Measurements from ENCODE around the gene OR10G2. TPM values are rescaled to one million over a fixed set of nuclear protein-coding genes. Genes with fewer than 3 reads are reported as not detected.

Gene OR10G2, protein sequence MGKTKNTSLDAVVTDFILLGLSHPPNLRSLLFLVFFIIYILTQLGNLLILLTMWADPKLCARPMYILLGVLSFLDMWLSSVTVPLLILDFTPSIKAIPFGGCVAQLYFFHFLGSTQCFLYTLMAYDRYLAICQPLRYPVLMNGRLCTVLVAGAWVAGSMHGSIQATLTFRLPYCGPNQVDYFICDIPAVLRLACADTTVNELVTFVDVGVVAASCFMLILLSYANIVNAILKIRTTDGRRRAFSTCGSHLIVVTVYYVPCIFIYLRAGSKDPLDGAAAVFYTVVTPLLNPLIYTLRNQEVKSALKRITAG
- not detected for total RNA-seq
- long read RNA-seq, result 0 reads

DNA sequence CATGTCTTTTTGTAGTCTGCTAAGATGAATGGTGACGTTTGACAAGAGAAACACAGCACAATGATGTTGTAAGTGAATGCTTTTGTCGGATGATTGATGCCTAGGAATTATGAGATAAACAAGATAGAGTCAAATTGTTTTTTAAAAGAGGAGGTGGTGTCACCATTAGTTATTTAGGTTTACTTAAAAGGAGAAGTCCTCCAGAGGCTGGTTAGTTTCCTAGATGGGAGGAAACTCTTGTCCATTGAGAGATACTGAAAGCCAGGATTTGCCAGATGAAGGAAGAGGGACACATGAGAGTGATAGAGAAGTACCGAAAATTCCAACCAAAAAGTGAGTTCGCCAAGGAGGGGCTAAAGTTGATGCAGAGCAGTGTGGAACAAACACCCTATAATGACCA, at the start of gene OR10G2:
TSS of gene OR10G2 (minus strand) at position 101 of the 400 bp plus-strand sequence. CDS start at position 3, 98 bp downstream.
- DNase-seq (no peak), ATAC-seq (no peak)
- Histone ChIP-seq H3K27ac (no peak within 1 kb of the TSS), H3K9me3 (no peaks in the 10 kb centered on the region), H3K4me3 (no peak within 1 kb of the TSS), H3K36me3 (no peaks in the 10 kb centered on the region), H3K27me3 (no peaks in the 10 kb centered on the region), H3K4me1 (no peaks in the 10 kb centered on the region)
- TF ChIP-seq, protein P1, sequence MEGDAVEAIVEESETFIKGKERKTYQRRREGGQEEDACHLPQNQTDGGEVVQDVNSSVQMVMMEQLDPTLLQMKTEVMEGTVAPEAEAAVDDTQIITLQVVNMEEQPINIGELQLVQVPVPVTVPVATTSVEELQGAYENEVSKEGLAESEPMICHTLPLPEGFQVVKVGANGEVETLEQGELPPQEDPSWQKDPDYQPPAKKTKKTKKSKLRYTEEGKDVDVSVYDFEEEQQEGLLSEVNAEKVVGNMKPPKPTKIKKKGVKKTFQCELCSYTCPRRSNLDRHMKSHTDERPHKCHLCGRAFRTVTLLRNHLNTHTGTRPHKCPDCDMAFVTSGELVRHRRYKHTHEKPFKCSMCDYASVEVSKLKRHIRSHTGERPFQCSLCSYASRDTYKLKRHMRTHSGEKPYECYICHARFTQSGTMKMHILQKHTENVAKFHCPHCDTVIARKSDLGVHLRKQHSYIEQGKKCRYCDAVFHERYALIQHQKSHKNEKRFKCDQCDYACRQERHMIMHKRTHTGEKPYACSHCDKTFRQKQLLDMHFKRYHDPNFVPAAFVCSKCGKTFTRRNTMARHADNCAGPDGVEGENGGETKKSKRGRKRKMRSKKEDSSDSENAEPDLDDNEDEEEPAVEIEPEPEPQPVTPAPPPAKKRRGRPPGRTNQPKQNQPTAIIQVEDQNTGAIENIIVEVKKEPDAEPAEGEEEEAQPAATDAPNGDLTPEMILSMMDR (IDR thresholded peaks at IDR 0.05), result no peak
- intact Hi-C loops (cut with DNase I), result no loop called here

DNA sequence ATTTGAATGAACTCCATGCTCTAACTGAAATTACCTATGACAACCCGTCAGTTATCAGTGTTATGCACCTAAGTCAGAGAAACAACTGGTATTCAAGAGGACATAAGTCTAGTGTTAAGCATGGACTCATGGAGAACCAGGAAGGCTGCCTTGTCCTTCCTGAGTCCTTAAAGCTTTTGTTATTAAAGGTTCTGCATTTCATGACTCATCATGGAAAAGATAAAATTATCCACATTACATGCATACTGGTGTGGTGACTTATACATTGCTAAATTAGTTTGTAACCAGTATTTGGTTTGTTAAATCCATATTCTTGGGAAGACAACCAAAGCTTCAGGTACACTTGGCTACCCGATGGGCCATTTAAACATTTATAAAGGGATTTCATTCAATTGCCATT, 45.3 kb upstream of the OR10G2 start:
- TF ChIP-seq, protein P1 (IDR thresholded peaks at IDR 0.05), result no peak
- ATAC-seq, result no peak

DNA sequence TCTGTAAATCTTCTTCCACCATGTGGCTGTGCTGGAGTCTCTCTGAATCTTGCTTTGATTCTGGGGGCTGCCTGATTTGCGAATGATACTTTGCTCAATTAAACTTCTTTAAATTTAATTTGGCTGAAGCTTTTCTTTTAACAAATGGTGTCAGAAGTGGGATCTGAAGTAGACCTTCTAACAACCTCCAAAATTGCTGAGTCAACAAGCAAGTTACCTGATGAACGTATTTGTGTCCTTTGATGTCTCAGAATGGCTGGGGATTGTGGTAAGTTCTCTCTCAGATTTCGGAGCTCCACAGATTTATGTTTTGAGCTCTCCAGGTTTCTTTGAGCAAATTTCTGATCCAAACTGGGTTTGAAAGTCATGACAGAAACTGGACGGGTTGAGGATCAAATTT, 40.8 kb upstream of the OR10G2 start:
- no peak for ATAC-seq
- Histone ChIP-seq H3K36me3 (no peaks in the 10 kb centered on the region), H3K4me3 (no peak overlapping the region), H3K27ac (no peak overlapping the region), H3K9me3 (no peaks in the 10 kb centered on the region), H3K27me3 (no peaks in the 10 kb centered on the region), H3K4me1 (no peaks in the 10 kb centered on the region)
- intact Hi-C loops (cut with DNase I), result no loop called here
- TF ChIP-seq, protein P1 (IDR thresholded peaks at IDR 0.05), result no peak
- no peak for DNase-seq

More for the DNA sequence above, 45.3 kb upstream of the OR10G2 start:
- no peak for DNase-seq
- H3K9me3 ChIP-seq, result no peaks in the 10 kb centered on the region
- H3K4me3 ChIP-seq, result no peak overlapping the region
- H3K36me3 ChIP-seq, result no peaks in the 10 kb centered on the region
- H3K4me1 ChIP-seq, result no peaks in the 10 kb centered on the region
- intact Hi-C loops (cut with DNase I), result no loop called here
- H3K27ac ChIP-seq, result no peak overlapping the region
- no peaks in the 10 kb centered on the region for H3K27me3 ChIP-seq

DNA sequence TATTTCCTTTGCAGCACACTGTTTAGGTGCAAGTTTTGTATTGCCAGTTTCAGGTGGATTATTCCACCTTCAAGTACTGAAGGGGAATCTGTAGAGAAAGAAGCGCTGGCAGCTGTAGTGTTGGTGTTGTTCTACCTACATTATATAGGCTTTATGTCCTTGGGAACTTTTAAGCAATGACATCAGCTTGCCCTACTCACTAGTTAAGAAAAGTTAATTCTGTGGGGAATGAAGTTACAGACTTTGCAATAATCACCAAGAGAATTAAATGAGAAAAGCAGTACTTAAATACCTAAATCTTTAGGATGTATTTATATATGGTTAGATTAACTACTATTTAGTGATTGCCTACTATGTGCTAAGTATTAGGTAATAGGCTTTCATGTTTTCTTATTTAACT, 39.0 kb upstream of the OR10G2 start, which contains the start of gene OR4E1:
TSS of gene OR4E1 (minus strand) at position 101 of the 400 bp plus-strand sequence. CDS start 2,883 bp downstream, outside the sequence.
- Histone ChIP-seq H3K27ac (no peak within 1 kb of the TSS), H3K36me3 (no peaks in the 10 kb centered on the region), H3K4me1 (no peaks in the 10 kb centered on the region), H3K4me3 (no peak within 1 kb of the TSS), H3K27me3 (no peaks in the 10 kb centered on the region), H3K9me3 (no peaks in the 10 kb centered on the region)
- intact Hi-C loops (cut with DNase I), result no loop called here
- ATAC-seq (no peak), DNase-seq (no peak)
- TF ChIP-seq, protein P1 (IDR thresholded peaks at IDR 0.05), result no peak

DNA sequence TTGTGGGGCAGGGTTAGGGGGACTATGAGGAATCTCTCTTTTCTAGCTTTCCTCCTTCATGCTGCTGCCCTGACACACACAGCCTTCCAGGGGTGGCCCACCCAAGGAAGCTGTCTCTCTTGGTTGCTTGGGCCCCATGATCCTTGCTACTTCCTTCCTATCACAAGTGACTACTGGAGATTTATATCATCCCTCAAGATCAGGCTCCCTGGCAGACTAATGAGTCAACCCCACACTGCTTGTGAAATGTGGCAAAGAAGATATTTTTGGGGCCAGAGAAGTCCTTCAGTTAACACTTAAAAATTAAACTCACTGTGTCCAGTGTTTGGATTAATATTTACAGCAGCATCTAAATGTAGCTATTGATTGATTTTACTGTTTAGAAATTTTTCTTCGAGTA, 37.4 kb upstream of the OR10G2 start:
- no peaks in the 10 kb centered on the region for H3K4me1 ChIP-seq
- intact Hi-C loops (cut with DNase I), result no loop called here
- H3K4me3 ChIP-seq, result no peak overlapping the region
- TF ChIP-seq, protein P1 (IDR thresholded peaks at IDR 0.05), result no peak
- H3K9me3 ChIP-seq, result no peaks in the 10 kb centered on the region
- no peak overlapping the region for H3K27ac ChIP-seq
- H3K27me3 ChIP-seq, result no peaks in the 10 kb centered on the region
- H3K36me3 ChIP-seq, result no peaks in the 10 kb centered on the region
- ATAC-seq (no peak), DNase-seq (no peak)

Data from upper lobe of right lung (tissue), 1 donor.